ENCODE measurements around the gene MLH1. TPM values are rescaled to one million over a fixed set of nuclear protein-coding genes. Genes with fewer than 3 reads are reported as not detected.

Gene MLH1
- total and polyA plus RNA-seq, 2 of the 8 experiments (the other 6 are each of a cell fraction or from before 2014, with no cell fraction given) = 36.4 to 47.3 TPM

DNA sequence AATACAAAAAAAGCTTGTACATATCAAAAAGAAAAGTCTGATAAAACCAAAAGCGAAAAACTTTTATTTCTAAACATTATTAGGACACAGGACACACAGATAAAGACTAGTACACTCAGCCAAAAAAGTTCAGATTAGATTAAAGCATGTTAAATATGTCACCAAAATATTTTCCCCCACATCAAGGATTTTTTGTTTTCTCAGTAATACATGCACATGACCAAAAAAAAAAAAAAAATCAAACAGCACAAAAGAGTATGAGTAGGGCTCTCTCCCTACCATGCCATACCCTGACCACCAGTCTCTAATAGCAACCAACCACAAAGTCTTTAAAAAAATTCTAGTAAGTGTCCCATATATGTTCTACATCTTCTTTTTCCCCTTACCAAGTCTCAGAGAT, 103.7 kb downstream of the MLH1 start (continued):
- no peak for TF ChIP-seq SRF (IDR thresholded peaks at IDR 0.05; ENCODE audit: low read depth, low read length)
- no peak for TF ChIP-seq ASH2L (IDR thresholded peaks at IDR 0.05; ENCODE audit: low read length)
- no peak for TF ChIP-seq NRF1 (IDR thresholded peaks at IDR 0.05; ENCODE audit: low read depth, low read length)
- no peak for TF ChIP-seq CEBPB (IDR thresholded peaks at IDR 0.05; ENCODE audit: low read depth, low read length)
- TF ChIP-seq FOSL1 (IDR thresholded peaks at IDR 0.05; ENCODE audit: insufficient read depth, low read depth, low read length) = no peak
- TF ChIP-seq NANOG (IDR thresholded peaks at IDR 0.05; ENCODE audit: insufficient read depth, low read depth, low read length, poor library complexity, severe bottlenecking) = no peak

Measured in H1 (cell line).